HepG2 (cell line): ENCODE data around the gene B4GALT5. TPM values are rescaled to one million over a fixed set of nuclear protein-coding genes. Genes with fewer than 3 reads are reported as not detected.

Source experiments
- ATAC-seq: fragments of 200-7000 bp; cut with Tn5 transposase; 3 replicates; pipeline ENCODE4 v1.9.1; 2020; ENCODE audit warnings: mild to moderate bottlenecking, moderate library complexity
- BruUV-seq: library from RNA; stranded (reverse); fragments of 400-500 nt; replicated peaks from 2 replicates; lab custom pipeline; 2021; lab: Mats Ljungman, UMichigan
- CTCF ChIA-PET: fragments of 300-600 bp; formaldehyde crosslinking; extraction: SDS; loops from one replicate; lab custom pipeline; 2021; ENCODE audit warnings: low total read pairs, inconsistent platforms, low intra/inter-chr PET ratio; lab: Yijun Ruan, JAX
- POLR2A ChIA-PET: fragments of 350-600 bp; sonication (Branson Sonifier 250); formaldehyde crosslinking; loops from one replicate; lab custom pipeline; 2020; ENCODE audit warnings: antibody characterized with exemption, inconsistent platforms; lab: Yijun Ruan, JAX
- DNase-seq: peaks from one replicate; pipeline ENCODE4 v3.0.0-alpha.2; 2015; ENCODE audit warnings: low spot score
- FAIRE-seq: peaks from 3 replicates; lab custom pipeline; 2011; peaks lifted over from hg19 to GRCh38; lab: Jason Lieb, UNC
- H2AFZ ChIP-seq: one replicate; pipeline ENCODE4 v1.6.1; 2011; ENCODE audit warnings: low read length, inconsistent platforms
- H3K27ac ChIP-seq: fragments of 300-600 bp; 3 replicates; pipeline ENCODE4 v1.8.0; 2011; ENCODE audit warnings: mixed run types, mild to moderate bottlenecking, mixed read lengths, low read length, inconsistent platforms; ENCODE audit not compliant: insufficient read depth; ENCODE audit errors: extremely low read length
- H3K27me3 ChIP-seq, 2 experiments: fragments of 200-600 bp in 1 of 2; 2 replicates in 1 of 2; 3 replicates in 1 of 2; pipeline versions ENCODE4 v1.6.0 to v1.8.0; 2011; ENCODE audit warnings: low read length in 2 of 2, mild to moderate bottlenecking in 2 of 2, moderate library complexity in 2 of 2, inconsistent platforms in 1 of 2; ENCODE audit not compliant: insufficient read depth in 2 of 2, control insufficient read depth in 1 of 2
- H3K36me3 ChIP-seq, 2 experiments: fragments of 200-600 bp in 1 of 2; replicated peaks in 1 of 2; 2 replicates in 1 of 2; 3 replicates in 1 of 2; pipeline versions ENCODE4 v1.5.1 to v1.8.0; 2011; ENCODE audit warnings: low read length in 2 of 2, inconsistent platforms in 1 of 2; ENCODE audit not compliant: insufficient read depth in 2 of 2, control insufficient read depth in 1 of 2
- H3K4me1 ChIP-seq: 2 replicates; pipeline ENCODE4 v1.5.1; 2012; ENCODE audit warnings: low read length, inconsistent platforms; ENCODE audit not compliant: insufficient read depth
- H3K4me2 ChIP-seq: 2 replicates; pipeline ENCODE4 v1.6.0; 2011; ENCODE audit warnings: low read depth, low read length, inconsistent platforms
- H3K4me3 ChIP-seq, 3 experiments: fragments of 200-600 bp in 1 of 3; sonication (generic), shearing (Covaris generic) in 1 of 3; replicated peaks in 1 of 3; 2 replicates each; pipeline ENCODE4 v1.5.1; 2011 to 2016; ENCODE audit warnings: low read length in 3 of 3, inconsistent platforms in 2 of 3, low read depth in 2 of 3, mild to moderate bottlenecking in 2 of 3, control low read depth in 1 of 3, mixed read lengths in 1 of 3; ENCODE audit not compliant: insufficient read depth in 1 of 3
- H3K79me2 ChIP-seq: one replicate; pipeline ENCODE4 v1.6.1; 2011; ENCODE audit warnings: low read length, inconsistent platforms; ENCODE audit not compliant: insufficient read depth
- H3K9ac ChIP-seq: 2 replicates; pipeline ENCODE4 v1.6.0; 2011; ENCODE audit warnings: mild to moderate bottlenecking, low read depth, low read length, inconsistent platforms; ENCODE audit not compliant: insufficient read depth
- H3K9me3 ChIP-seq: 2 replicates; pipeline ENCODE4 v1.5.1; 2012; ENCODE audit warnings: mild to moderate bottlenecking, low read length
- H4K20me1 ChIP-seq: 2 replicates; pipeline ENCODE4 v1.6.0; 2011; ENCODE audit warnings: inconsistent platforms, mild to moderate bottlenecking, low read length, moderate library complexity; ENCODE audit not compliant: insufficient read depth
- ATF1 ChIP-seq: IDR thresholded peaks from 2 replicates; pipeline ENCODE4 v1.6.1; 2016; ENCODE audit warnings: mild to moderate bottlenecking, control low read depth
- HNRNPH1 ChIP-seq: fragments of 200-400 bp; formaldehyde crosslinking; optimal IDR thresholded peaks from 2 replicates; pipeline ENCODE3; 2017; ENCODE audit warnings: mild to moderate bottlenecking, low read depth, low read length
- JUND ChIP-seq: sonication (generic); formaldehyde crosslinking; IDR thresholded peaks from 2 replicates; pipeline ENCODE4 v1.8.0; 2022; ENCODE audit warnings: mild to moderate bottlenecking, missing genetic modification reagents
- MED1 ChIP-seq: sonication (generic); formaldehyde crosslinking; IDR thresholded peaks from 2 replicates; pipeline ENCODE4 v1.4.0; 2020; ENCODE audit warnings: missing genetic modification reagents
- NCOA1 ChIP-seq: sonication (generic); formaldehyde crosslinking; IDR thresholded peaks from 2 replicates; pipeline ENCODE4 v1.9.0; 2021; ENCODE audit warnings: missing genetic modification reagents
- NCOA2 ChIP-seq: sonication (generic); formaldehyde crosslinking; IDR thresholded peaks from 2 replicates; pipeline ENCODE4 v1.8.0; 2022; ENCODE audit warnings: inconsistent platforms
- NONO ChIP-seq, 2 experiments: fragments of 450-650 bp in 1 of 2; sonication (generic) in 1 of 2; formaldehyde crosslinking in 1 of 2; IDR thresholded peaks in 1 of 2; conservative IDR thresholded peaks in 1 of 2; 2 replicates each; pipeline versions ENCODE4 v1.6.1 to v1.8.0; 2017 to 2022; ENCODE audit warnings: mild to moderate bottlenecking in 1 of 2, missing genetic modification reagents in 1 of 2, moderate library complexity in 1 of 2
- SMYD3 ChIP-seq: sonication (generic); formaldehyde crosslinking; IDR thresholded peaks from 2 replicates; pipeline ENCODE4 v1.8.1; 2023; ENCODE audit warnings: mild to moderate bottlenecking, missing genetic modification reagents
- SOX13 ChIP-seq, 3 experiments: fragments of 450-650 bp in 1 of 3; sonication (generic) in 1 of 3; formaldehyde crosslinking in 1 of 3; IDR thresholded peaks in 2 of 3; conservative IDR thresholded peaks in 1 of 3; 2 replicates each; pipeline versions ENCODE4 v1.5.0 to v1.6.1; 2016 to 2020; ENCODE audit warnings: antibody characterized with exemption in 1 of 3, mild to moderate bottlenecking in 1 of 3, missing compliant biosample characterization in 1 of 3, missing genetic modification reagents in 1 of 3, moderate library complexity in 1 of 3
- ZBTB20 ChIP-seq: sonication (generic); formaldehyde crosslinking; IDR thresholded peaks from 2 replicates; pipeline ENCODE4 v1.8.1; 2023; ENCODE audit warnings: missing genetic modification reagents, low read depth, mild to moderate bottlenecking, borderline replicate concordance
- ZNF781 ChIP-seq: sonication (generic); formaldehyde crosslinking; IDR thresholded peaks from 2 replicates; pipeline ENCODE4 v1.5.1; 2020; ENCODE audit warnings: borderline replicate concordance, mild to moderate bottlenecking, missing genetic modification reagents; ENCODE audit errors: not compliant biosample characterization
- ZSCAN21 ChIP-seq: sonication (generic); formaldehyde crosslinking; IDR thresholded peaks from 2 replicates; pipeline ENCODE4 v1.8.0; 2022; ENCODE audit warnings: mild to moderate bottlenecking, missing genetic modification reagents, moderate library complexity, borderline replicate concordance
- WGBS: methylation state at CpG from one replicate; pipeline ENCODE4 v1.1.6; 2017; ENCODE audit warnings: low lambda C conversion rate; 5-methylcytosine and 5-hydroxymethylcytosine counted together
- in situ Hi-C: cut with HindIII; loops from 2 replicates; pipeline ENCODE4 v1.10.0; 2017; ENCODE audit warnings: low pct_unique_long_range_greater_than_20kb; ENCODE audit not compliant: extremely low pct_ligation_motif_present
- intact Hi-C: fragments of 100-400 bp; cut with micrococcal nuclease; formaldehyde crosslinking; loops from one replicate; pipeline ENCODE4 v1.10.0; 2022; ENCODE audit not compliant: unreplicated experiment
- polyA plus RNA-seq, 8 experiments: library from polyadenylated mRNA; depleted of rRNA in 3 of 8; stranded (reverse) in 7 of 8; unstranded in 1 of 8; fragments of >200 nt; fragmentation: Illumina TruSeq in 4 of 8; extraction: Trizol in 4 of 8; gene quantifications; 2 replicates each; pipeline versions ENCODE4 v1.2.1 to v1.2.3, GENCODE V29; 2011 to 2016; ENCODE audit warnings: low read depth in 4 of 8, missing spikeins in 1 of 8, mixed read lengths in 1 of 8; ENCODE audit not compliant: insufficient read depth in 1 of 8
- total RNA-seq, 5 experiments: library from RNA; depleted of rRNA; stranded (reverse); fragments of >200 nt; fragmentation: Illumina TruSeq; extraction: Trizol; gene quantifications; 2 replicates each; pipeline ENCODE4 v1.2.3, GENCODE V29; 2016; ENCODE audit warnings: low read depth in 1 of 5
- TF ChIP-seq, protein P1 (sequence below), 2 experiments: sonication (generic) in 1 of 2; formaldehyde crosslinking in 1 of 2; IDR thresholded peaks; 2 replicates each; pipeline versions ENCODE4 v1.4.0 to v1.6.1; 2016 to 2020; ENCODE audit warnings: borderline replicate concordance in 1 of 2, low read depth in 1 of 2, mild to moderate bottlenecking in 1 of 2, missing genetic modification reagents in 1 of 2

Gene B4GALT5
- total and polyA plus RNA-seq, 2 of the 13 experiments (the other 11 are each of a cell fraction or from before 2014, with no cell fraction given): 27.3 to 30.9 TPM

DNA sequence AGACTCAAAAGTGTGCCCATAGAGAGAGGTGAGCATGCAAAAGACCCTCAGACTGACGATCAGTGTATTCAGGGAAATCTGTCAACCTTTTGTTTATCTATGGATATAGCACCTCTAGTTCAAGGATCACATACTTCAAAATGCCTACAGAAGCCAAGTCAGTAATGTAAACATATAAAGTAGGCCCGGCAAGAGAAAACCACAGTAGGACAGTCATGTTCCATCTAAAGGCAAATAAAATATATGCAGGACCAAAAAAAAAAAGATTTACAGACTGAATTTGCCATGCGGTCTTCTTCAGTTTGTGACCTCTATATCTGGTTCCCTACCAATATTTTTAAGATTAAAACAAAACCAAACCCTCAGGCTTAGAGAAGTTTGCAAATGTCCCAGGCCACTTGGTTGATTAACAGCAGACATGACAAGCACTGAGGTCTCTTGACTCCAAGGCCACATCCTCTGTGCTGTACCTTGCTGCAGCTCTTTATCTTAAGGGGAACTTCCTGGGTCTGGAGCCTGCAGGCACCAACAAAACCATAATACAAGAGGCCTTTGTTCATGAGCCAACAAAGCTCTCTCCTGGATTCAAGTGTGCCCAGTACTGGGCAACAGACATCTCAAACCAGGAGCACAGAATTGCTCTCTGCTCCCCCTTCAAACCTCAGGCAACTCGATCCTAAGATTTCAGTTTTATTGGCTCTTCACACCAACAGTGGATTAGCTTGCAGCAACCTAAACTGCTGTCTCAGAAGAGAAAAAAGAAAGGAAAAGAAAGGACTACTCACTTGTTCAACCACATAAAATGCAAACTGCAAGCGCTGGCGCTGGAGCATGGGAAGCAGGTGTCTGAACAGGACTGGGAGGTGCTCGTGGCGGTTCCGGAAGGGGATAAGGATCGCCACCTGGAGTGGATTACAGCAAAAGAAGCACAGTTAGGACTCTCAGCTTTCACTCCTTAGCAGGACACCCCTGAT is 71.7 kb downstream of the B4GALT5 start:
- H3K4me2 ChIP-seq: peak overlapping the region; percentile 54
- H3K79me2 ChIP-seq: no peaks in the 10 kb centered on the region
- peaks cover 41 to 81% of the 10 kb centered on the region in 2 experiments for H3K36me3 ChIP-seq
- no peaks in the 10 kb centered on the region for H3K9me3 ChIP-seq
- WGBS: 55% methylated on average over 10 of the region's 10 CpGs
- POLR2A ChIA-PET: interaction anchor here (0.6 to 1.7 kb wide), 5 partner anchors 20 to 171 kb away, joined by 3 to 10 read pairs (median 3); partner anchors contain the start of gene SLC9A8
- in situ Hi-C loops: no loop called here
- FAIRE-seq: peak; percentile 68
- DNase-seq: peak; percentile 93
- no peaks in the 10 kb centered on the region for H4K20me1 ChIP-seq
- peak overlapping the region; percentile 38 for H3K9ac ChIP-seq
- no peak overlapping the region for H2AFZ ChIP-seq
- intact Hi-C loops: loop anchor here (1.0 kb wide), 1 partner anchor 32 kb away; no protein-coding TSS in a partner anchor
- ATAC-seq: peak; percentile 83
- peak overlapping the region; percentile 76 for H3K27ac ChIP-seq
- peaks cover 42% of the 10 kb centered on the region for H3K4me1 ChIP-seq
- H3K27me3 ChIP-seq: no peaks in the 10 kb centered on the region
- peak overlapping the region in 1 of 3 experiments; percentile 14; a peak in 2 of 6 replicates for H3K4me3 ChIP-seq
- BruUV-seq: no TSS peak
- CTCF ChIA-PET: no interaction called here
- TF ChIP-seq ATF1 (peak; percentile 47; the same call in 1 of the 2 replicates), NONO (IDR thresholded peaks at IDR 0.05) (no peak), NONO (CRISPR knock-in tag; conservative IDR thresholded peaks at IDR 0.05) (no peak), MED1 (peak; percentile 46; the same call in 1 of the 2 replicates), SOX13 (IDR thresholded peaks at IDR 0.05) (peak; percentile 10; the same call in 1 of the 2 replicates), SOX13 (CRISPR knock-in tag; conservative IDR thresholded peaks at IDR 0.05 in 1 of 2, IDR thresholded peaks at IDR 0.05 in 1 of 2) (peak in 1 of 2 experiments; percentile 78; a peak in 2 of 4 replicates), ZNF781 (CRISPR knock-in tag) (peak; percentile 48), JUND (no peak), SMYD3 (CRISPR knock-in tag) (peak; percentile 56; the same call in 1 of the 2 replicates), NCOA1 (CRISPR knock-in tag) (no peak), ZSCAN21 (CRISPR knock-in tag) (0 out of 2 replicates have a peak, but pooled peaks have one; percentile 3), HNRNPH1 (no peak), NCOA2 (peak; percentile 59), ZBTB20 (peak; percentile 85; the same call in 1 of the 2 replicates)
- TF ChIP-seq, protein P1, sequence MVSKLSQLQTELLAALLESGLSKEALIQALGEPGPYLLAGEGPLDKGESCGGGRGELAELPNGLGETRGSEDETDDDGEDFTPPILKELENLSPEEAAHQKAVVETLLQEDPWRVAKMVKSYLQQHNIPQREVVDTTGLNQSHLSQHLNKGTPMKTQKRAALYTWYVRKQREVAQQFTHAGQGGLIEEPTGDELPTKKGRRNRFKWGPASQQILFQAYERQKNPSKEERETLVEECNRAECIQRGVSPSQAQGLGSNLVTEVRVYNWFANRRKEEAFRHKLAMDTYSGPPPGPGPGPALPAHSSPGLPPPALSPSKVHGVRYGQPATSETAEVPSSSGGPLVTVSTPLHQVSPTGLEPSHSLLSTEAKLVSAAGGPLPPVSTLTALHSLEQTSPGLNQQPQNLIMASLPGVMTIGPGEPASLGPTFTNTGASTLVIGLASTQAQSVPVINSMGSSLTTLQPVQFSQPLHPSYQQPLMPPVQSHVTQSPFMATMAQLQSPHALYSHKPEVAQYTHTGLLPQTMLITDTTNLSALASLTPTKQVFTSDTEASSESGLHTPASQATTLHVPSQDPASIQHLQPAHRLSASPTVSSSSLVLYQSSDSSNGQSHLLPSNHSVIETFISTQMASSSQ (IDR thresholded peaks at IDR 0.05; ENCODE audit: low read depth): no peak
- TF ChIP-seq, protein P1 (CRISPR knock-in tag; IDR thresholded peaks at IDR 0.05; ENCODE audit: borderline replicate concordance): peak; percentile 31; the same call in 1 of the 2 replicates
